Stimulated activated CD4-positive, alpha-beta T cell treated with anti-CD3 and anti-CD28 coated beads, Interleukin-1b, Interleukin-23, amount 100 ng/mL, for 48 hours (primary cell): ENCODE data around the gene KIR2DL4.
"Not testable (repeated sequence)": the region's sequence is repeated elsewhere in the genome, so short reads cannot be mapped to it uniquely, and the experiment has no call there.

Source experiments
- DNase-seq: peaks from one replicate; pipeline ENCODE4 v3.0.0-alpha.2; 2020

KIR2DL4 gene

GRCh38 chr19:54803410-54803809, at the start of gene KIR2DL4:
KIR2DL4 (plus strand) TSS chr19:54803610; CDS start chr19:54803652, 42 bp downstream.
- no peak for DNase-seq

- DNase-seq: not testable (repeated sequence)
Observed at GRCh38 chr19:54756204-54757110, 47.0 kb upstream of the KIR2DL4 start.

DNA sequence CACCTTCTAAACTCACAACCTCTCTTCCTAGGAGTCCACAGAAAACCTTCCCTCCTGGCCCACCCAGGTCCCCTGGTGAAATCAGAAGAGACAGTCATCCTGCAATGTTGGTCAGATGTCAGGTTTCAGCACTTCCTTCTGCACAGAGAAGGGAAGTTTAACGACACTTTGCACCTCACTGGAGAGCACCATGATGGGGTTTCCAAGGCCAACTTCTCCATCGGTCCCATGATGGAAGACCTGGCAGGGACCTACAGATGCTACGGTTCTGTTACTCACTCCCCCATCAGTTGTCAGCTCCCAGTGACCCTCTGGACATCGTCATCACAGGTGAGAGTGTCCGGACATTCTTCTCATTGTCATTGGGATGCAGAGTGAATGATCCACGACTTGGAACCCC, 44.8 kb upstream of the KIR2DL4 start:
- DNase-seq: not testable (repeated sequence)

DNA sequence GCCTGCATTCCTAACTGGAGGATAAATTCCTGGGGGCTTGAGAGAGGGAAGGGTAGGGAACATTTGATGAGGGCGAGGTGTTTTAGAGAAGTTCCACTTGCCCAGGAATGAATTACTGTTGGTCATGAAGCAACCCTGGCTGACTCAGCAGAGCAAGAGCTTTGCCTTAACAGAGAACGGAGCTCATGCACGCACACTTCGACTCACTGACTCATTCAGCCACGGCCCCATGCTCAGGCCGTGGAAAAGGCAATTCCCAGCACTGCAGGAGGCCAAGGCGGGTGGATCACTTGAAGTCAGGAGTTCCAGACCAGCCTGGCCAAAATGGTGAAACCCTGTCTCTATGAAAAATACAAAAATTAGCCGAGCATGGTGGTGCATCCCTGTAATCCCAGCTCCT, 39.2 kb upstream of the KIR2DL4 start:
- not testable (repeated sequence) for DNase-seq

GRCh38 chr19:54766464-54766863, 36.9 kb upstream of the KIR2DL4 start:
- not testable (repeated sequence) for DNase-seq

GRCh38 chr19:54769646-54770045, 33.8 kb upstream of the KIR2DL4 start, which contains the start of gene KIR2DL1:
KIR2DL1 (plus strand) TSS chr19:54769793; CDS start chr19:54769851, 58 bp downstream.
- not testable (repeated sequence) for DNase-seq

- not testable (repeated sequence) for DNase-seq
Observed at GRCh38 chr19:54770511-54770910, 32.9 kb upstream of the KIR2DL4 start.

GRCh38 chr19:54771018-54771960, 32.1 kb upstream of the KIR2DL4 start:
- not testable (repeated sequence) for DNase-seq

- not testable (repeated sequence) for DNase-seq
Observed at GRCh38 chr19:54772666-54773065, 30.7 kb upstream of the KIR2DL4 start.

- not testable (repeated sequence) for DNase-seq
Observed at GRCh38 chr19:54775095-54775815, 28.2 kb upstream of the KIR2DL4 start.

DNA sequence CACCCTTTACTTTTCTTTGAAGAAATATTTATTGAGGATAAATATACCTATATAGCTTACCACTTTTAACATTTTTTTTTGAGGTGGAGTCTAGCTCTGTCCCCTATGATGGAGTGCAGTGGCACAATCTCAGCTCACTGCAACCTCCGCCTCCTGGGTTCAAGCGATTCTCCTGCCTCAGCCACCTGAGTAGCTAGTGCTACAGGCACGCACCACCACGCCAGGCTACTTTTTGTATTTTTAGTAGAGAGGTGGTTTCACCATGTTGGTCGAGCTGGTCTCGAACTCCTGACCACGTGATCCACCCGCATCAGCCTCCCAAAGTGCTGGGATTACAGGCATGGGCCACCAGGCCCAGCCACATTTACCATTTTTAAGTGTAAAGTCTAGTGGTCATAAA, 27.6 kb upstream of the KIR2DL4 start:
- DNase-seq: not testable (repeated sequence)

- not testable (repeated sequence) for DNase-seq
Observed at GRCh38 chr19:54777851-54778250, 25.6 kb upstream of the KIR2DL4 start.

GRCh38 chr19:54778896-54779295, 24.5 kb upstream of the KIR2DL4 start:
- not testable (repeated sequence) for DNase-seq

DNA sequence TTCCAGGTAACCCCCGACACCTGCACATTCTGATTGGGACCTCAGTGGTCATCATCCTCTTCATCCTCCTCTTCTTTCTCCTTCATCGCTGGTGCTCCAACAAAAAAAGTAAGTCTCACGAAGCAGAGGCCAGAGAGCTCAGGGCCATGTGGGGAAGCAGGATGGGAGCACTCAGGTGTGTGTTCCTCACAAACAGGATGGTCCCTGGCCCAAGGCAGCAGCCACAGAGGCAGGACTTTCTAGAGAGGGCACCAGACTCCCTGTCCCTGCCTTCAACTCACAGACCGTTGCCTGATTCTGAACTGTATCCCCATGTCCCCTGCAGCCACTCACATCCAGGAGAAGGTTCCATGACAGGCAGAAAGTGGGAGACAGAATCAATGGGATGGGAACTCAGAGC, 20.5 kb upstream of the KIR2DL4 start:
- DNase-seq: not testable (repeated sequence)

GRCh38 chr19:54786091-54786723, 17.2 kb upstream of the KIR2DL4 start:
- not testable (repeated sequence) for DNase-seq

GRCh38 chr19:54788154-54788553, 15.3 kb upstream of the KIR2DL4 start:
- not testable (repeated sequence) for DNase-seq

- no peak for DNase-seq
Observed at GRCh38 chr19:54790711-54791110, 12.7 kb upstream of the KIR2DL4 start.

GRCh38 chr19:54791476-54791875, 11.9 kb upstream of the KIR2DL4 start:
- DNase-seq: no peak

DNA sequence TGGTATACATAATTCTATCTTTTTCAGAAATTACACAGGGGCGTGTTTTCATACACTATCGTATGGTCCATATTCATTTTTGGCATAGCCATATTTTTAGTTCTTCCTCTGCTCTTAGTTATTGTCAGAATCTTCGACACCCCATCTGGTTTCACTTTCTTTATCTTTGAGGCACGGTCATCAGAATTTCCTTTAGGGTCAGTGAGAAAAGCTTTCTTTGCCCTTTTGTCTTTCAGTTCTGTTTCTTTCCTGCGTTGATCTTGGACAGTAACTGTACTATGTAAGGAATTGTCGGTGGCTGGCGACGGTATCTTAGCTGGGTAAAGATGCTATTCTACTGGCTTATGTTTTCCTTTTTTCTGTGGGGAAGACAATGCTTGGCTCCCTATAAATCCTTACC, 10.6 kb upstream of the KIR2DL4 start:
- no peak for DNase-seq

GRCh38 chr19:54795758-54796157, 7.7 kb upstream of the KIR2DL4 start:
- no peak for DNase-seq

DNA sequence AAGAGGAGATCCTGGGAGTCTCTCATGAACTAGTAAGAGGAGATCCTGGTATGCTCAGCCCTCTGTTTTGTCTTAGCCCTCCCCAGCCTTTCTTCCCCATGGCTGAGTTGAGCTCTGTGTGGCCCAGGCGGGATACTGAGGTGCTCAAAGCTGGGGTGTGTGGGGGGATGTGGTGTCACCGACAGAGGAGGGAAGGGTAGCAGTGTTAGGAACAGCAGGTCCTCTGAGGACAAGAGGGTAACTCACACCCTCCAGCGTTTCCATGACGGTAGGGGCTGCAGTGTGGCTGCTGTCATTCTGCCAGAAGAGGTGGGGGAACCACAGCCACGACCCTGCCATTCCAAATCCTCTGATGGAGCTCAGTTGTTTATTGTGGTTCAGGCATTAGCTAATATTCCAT, 691 bp downstream of the KIR2DL4 start:
- DNase-seq: no peak

- no peak for DNase-seq
Observed at GRCh38 chr19:54804571-54804970, 1.2 kb downstream of the KIR2DL4 start.
